Measurements from ENCODE around the gene BCAN. TPM values are rescaled to one million over a fixed set of nuclear protein-coding genes. Genes with fewer than 3 reads are reported as not detected.

BCAN gene
- total and polyA plus RNA-seq, 2 of the 4 experiments (the other 2 are of a cell fraction) = 0.07 TPM; not detected in 1

DNA sequence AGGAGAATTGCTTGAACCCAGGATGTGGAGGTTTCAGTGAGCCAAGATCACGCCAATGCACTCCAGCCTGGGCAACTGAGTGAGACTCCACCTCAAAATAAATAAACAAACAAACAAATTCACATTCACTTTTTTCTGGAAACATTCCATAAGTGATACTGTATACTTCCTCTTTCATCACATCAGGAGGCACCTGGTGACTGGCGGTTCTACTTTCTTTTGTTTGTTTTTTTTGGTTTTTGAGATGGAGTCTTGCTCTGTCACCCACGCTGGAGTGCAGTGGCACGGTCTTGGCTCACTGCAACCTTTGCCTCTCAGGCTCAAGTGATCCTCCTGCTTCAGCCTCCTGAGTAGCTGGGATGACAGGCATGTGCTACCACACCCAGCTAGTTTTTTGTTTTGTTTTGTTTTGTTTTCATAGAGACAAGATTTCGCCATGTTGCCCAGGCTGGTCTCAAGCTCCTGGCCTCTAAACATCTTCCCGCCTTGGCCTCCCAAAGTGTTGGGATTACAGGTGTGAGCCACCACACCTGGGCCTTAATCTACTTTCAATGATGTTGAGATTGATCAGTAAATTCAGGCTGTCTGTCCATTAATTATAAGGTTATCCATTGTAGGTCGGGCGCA is 12.0 kb upstream of the BCAN start:
- ChIA-PET POLR2A (ENCODE audit: unreplicated experiment) (no interaction called here), CTCF (interaction anchor here (0.6 kb wide), 1 partner anchor 55 kb away, joined by 4 read pairs; no protein-coding TSS in a partner anchor)
- Histone ChIP-seq H4K91ac (ENCODE audit: insufficient read depth, low read depth, low read length) (no peak overlapping the region), H3K9me1 (ENCODE audit: insufficient read depth, low read length) (no peaks in the 10 kb centered on the region), H2BK120ac (ENCODE audit: low read depth, low read length) (no peak overlapping the region), H4K20me1 (ENCODE audit: insufficient read depth, low read length) (peaks cover 7% of the 10 kb centered on the region; the same call in 1 of the 2 replicates), H3K27me3 (ENCODE audit: control insufficient read depth, insufficient read depth, low read length) (peaks cover 56% of the 10 kb centered on the region), H3K23ac (ENCODE audit: low read depth, low read length) (no peak overlapping the region), H2BK20ac (ENCODE audit: low read depth, low read length) (no peak overlapping the region), H3K27ac (ENCODE audit: insufficient read depth, low read length) (no peak overlapping the region), H3K4me2 (ENCODE audit: low read depth, low read length) (no peak overlapping the region), H3K36me3 (ENCODE audit: control insufficient read depth, insufficient read depth, low read length) (no peaks in the 10 kb centered on the region), H2AFZ (replicated peaks; ENCODE audit: low read length, poor library complexity) (no peak overlapping the region), H3K4me1 (ENCODE audit: control insufficient read depth, insufficient read depth, low read length) (no peaks in the 10 kb centered on the region; the same call in 1 of the 2 replicates), H3K4me3 (ENCODE audit: insufficient read depth, low read depth, low read length) (no peak overlapping the region), H3K18ac (ENCODE audit: low read depth, low read length) (no peak overlapping the region), H4K5ac (ENCODE audit: low read depth, low read length) (no peak overlapping the region), H2BK15ac (ENCODE audit: low read depth, low read length) (no peak overlapping the region), H3K14ac (replicated peaks; ENCODE audit: low read depth, low read length) (no peak overlapping the region), H3K9me3 (ENCODE audit: control insufficient read depth, insufficient read depth, low read length) (no peaks in the 10 kb centered on the region), H3K4ac (ENCODE audit: low read depth, low read length) (no peak overlapping the region), H3K79me1 (ENCODE audit: low read depth in 1 of 2, low read length in 2 of 2) (no peaks in the 10 kb centered on the region), H2AK9ac (replicated peaks; ENCODE audit: low read depth, low read length, poor library complexity) (no peak overlapping the region), H2BK5ac (ENCODE audit: low read depth, low read length, poor library complexity, severe bottlenecking) (no peak overlapping the region), H3K9ac (ENCODE audit: low read depth, low read length) (no peak overlapping the region), H3K56ac (ENCODE audit: extremely low read depth, insufficient read depth, low read length) (no peak overlapping the region), H2AK5ac (ENCODE audit: low read depth, low read length) (no peak overlapping the region), H4K8ac (ENCODE audit: low read depth in 2 of 2, low read length in 2 of 2) (no peak overlapping the region)
- intact Hi-C loops (cut with micrococcal nuclease) (no loop called here), in situ Hi-C loops (cut with MboI; ENCODE audit: low sequenced_read_pairs) (no loop called here), dilution Hi-C loops (cut with HindIII; ENCODE audit: low sequenced_read_pairs, unreplicated experiment) (no loop called here)
- TF ChIP-seq CHD1 (IDR thresholded peaks at IDR 0.05; ENCODE audit: low read depth, low read length) (no peak), NFE2L2 (IDR thresholded peaks at IDR 0.05; ENCODE audit: low read depth, low read length) (no peak), CTCF (conservative IDR thresholded peaks at IDR 0.05; ENCODE audit: low read depth, low read length) (no peak), RCOR1 (IDR thresholded peaks at IDR 0.05; ENCODE audit: insufficient replicate concordance, low read length) (no peak), MAZ (IDR thresholded peaks at IDR 0.05; ENCODE audit: borderline replicate concordance, low read depth, low read length) (no peak), ELK1 (IDR thresholded peaks at IDR 0.05; ENCODE audit: borderline replicate concordance, low read depth, low read length) (no peak), MAFK (IDR thresholded peaks at IDR 0.05; ENCODE audit: low read depth, low read length) (no peak), USF2 (IDR thresholded peaks at IDR 0.05; ENCODE audit: low read depth, low read length) (no peak)
- no CpG with 5 or more reads among the region's 8 CpGs for WGBS, 2 experiments (ENCODE audit: extremely low coverage in 2 of 2, insufficient read length in 1 of 2)
- no peak for ATAC-seq (ENCODE audit: low read depth)
- no TSS peak for BruUV-seq (replicated peaks)
- DNase-seq = no peak

All from IMR-90 (cell line).